NOMO-1 treated with dmso at 0.1 percent for 144 hours (cell line): ENCODE results near the gene CFAP45.

Experiments
- DNase-seq: peaks from one replicate; lab custom pipeline; 2025; ENCODE audit not compliant: unreplicated experiment; lab: John Stamatoyannopoulos, UW

CFAP45 gene

DNA sequence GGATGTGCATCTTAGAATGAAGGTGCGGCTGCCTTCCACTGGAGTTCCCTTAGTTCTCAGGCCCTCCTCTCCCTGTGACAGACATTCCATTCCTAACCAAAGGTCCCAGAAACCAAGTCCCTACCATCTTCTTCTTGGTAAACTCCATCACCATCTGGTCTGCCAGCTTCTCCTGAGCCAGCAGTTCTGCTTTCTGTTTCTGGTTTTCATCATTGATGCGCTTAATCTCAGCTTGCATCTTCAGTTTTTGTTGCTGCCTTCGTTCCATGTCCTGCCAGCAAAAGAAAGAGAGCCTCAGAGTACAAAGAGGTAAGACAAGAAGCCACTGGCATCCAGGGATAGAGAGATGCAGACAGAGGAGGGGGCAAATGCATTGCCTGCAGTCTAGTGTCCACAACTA lies 19.5 kb downstream of the CFAP45 start:
- peak; percentile 19 for DNase-seq

DNA sequence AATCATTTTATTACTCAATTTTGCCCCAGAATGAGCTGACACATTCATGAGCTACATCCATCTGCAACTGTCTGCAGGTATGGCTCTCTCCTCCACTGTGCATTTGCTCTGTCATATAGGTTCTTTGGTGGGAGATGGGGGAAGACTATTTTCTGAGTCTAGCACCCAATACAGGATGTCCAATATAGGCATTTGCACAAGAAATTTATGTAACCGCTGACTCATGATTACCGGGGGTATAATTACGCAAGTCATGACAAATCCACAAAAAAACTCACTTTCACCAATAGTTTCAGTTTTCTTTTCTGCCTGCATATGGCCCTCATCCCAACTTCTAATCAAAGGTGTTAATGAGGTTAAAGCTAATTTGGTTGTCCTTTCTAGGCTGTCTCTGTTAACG lies 20.0 kb downstream of the CFAP45 start:
- peak; percentile 64 for DNase-seq

DNA sequence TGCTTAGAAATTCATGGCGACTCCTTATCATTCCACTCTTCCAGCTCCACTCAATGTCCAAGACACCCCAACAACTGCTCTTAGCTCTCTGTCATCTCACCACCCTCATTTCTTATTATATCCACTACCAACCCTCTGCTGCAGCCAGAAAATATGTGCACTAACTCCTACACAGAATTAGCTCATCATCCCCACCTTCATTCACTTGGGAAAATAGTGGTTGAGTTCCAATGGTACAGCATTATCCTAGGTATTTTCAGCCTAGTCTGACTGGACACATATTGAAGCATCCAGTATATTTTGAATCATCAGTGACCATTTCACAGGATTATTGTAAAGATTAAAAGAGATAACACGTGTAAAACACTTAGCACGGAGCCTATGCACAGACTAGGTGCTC lies 20.8 kb downstream of the CFAP45 start:
- no peak for DNase-seq

DNA sequence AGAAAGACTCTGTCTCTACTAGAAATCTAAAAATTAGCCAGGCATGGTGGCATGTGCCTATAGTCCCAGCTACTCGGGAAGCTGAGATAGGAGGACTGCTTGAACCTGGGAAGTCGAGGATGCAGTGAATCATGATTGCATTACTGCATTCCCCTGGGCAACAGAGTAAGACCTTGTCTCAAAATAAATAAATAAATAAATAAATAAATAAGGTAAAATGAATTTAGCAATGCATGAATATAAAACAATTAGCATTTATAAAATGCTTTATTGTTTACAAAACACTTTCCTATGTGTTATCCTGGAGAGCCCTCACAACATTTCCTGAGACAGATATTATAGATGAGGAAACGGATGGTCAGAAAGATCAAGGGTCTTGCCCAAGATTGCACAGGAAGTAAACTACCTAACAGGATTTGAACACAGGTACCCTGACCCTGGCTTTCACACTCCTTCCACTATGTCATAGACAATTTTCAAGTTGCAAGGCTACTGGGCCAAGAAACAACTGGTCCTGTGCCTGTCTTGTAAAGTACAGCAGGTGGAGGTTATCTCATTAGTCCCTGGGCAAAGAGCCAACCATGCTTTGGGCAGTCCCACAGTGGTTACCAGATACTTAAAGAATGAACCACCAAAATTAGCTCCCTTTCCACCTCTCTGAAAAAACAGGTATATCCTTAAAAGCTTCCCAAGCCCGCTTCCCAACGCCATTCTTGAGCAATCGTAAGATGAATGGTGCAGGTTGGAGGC lies 22.1 kb downstream of the CFAP45 start:
- no peak for DNase-seq

DNA sequence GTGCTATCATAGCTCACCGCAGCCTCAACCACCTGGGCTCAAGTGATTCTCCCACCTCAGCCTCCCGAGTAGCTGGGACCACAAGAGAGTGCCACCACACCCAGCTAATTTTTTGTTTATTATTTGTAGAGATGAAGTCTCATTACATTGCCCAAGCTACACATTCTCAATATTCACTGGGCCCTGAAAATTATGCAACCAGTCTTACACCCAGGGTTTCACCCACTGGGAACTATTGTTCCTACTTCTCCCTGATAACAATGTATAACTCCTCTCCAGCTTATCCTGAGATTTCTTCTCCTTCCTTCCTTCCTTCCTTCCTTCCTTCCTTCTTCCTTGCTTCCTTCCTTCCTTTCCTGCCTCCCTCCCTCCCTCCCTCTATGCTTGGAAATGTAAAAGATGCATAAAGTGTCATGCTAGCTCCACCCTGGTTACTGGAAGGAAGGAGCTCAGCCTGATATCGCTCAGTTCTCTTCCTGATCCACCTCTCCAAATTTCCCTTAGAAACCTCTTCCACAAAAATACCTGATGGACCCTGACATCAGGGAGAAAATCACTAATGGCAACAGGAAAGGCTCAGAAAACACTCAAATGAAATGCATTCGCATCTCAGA lies 26.3 kb downstream of the CFAP45 start:
- DNase-seq = no peak

DNA sequence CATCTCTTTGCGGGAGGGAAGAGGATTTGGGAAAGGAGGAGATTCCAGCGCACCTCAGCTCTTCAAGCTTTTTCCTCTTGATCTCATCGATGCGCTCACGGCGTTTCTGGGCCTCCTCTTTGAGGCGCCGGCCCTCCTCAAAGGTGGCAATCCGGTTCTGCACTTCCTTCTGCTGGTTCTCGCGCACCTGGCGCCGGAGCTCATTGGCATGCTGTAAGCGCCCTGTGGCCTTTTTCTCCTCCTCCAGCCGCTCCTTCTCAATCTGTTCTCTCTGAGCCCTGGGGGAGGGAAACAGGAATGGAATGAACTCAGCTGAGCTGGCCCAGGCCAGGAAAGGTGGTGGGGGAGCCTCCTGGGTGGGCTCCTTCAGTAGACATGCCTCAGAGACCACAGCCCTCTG lies 27.1 kb downstream of the CFAP45 start:
- DNase-seq = no peak

DNA sequence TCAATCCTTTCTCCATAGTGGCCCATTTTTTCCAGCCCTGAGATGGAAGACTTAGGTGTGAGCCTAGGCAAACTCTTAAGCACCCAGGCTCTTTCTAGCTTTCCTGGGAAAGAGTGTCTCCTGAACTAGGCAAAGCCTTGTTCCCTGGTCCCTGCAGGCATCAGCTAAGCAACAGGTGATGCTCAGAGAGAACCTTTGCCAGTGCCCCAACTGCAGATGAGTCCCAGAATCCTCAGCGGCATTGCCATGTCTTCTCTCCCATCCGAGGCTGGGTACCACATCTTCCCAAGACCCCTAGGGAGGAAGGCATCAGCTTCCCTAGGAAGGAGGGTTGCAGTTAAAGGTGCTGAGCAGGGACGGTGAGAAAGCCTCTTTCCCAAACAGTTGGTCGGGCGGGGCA lies 29.3 kb downstream of the CFAP45 start:
- no peak for DNase-seq

DNA sequence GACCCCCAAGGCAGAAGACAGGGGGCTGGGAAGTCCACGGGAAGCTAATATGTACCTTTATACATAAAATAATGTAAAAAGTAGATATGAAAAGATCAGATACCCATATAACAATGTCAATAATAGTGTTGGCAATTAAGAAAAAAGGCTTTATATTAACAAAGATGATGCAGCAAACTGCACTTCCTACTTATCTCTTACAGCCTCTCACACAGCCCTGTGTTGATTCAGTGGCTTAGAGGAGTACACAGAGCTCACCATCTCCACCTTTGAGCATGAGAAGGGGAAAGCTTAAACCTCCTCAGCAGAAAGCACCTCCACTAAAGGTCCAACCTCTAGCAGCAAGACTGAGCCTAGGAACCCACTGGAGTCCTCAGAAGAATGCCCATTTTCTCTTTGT lies 30.4 kb downstream of the CFAP45 start:
- no peak for DNase-seq

DNA sequence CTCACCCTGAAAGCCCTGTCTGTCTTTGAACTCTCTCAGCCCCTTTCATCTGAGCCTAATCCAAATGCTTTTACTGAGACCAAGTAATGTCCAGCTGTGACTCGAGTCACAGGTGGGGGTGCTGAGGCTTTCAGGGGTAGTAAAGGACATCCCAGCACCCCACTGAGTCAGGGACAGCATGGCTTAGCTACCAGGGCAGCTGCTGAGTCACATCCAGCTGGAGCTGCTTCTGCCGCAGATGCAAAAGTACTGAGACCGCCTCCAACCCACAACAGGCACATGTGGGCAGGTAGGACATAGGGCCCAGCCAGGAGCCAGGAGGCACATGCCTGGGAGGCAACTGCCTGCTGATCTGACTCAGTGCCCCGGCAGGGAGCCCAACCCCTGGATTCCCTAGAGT lies 30.8 kb downstream of the CFAP45 start:
- no peak for DNase-seq

DNA sequence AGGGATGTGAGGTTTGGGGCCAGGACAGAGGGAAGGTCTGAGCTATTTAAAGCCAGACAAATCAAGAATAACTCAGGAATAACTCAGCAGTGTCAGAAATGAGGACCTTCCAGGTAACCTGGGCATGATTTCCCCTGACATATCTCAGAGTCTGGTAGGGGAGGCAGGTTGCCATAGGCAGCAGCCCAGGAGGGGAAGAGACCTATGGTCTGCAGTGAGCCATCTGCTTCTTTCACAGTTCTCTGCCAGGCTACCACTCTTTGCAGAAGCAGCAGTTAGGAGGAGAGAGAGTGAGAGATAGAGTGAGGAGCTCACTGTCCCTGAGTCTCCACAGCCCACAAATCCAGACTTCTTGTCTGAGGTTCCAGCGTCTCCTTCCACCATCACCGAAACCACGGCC lies 31.2 kb downstream of the CFAP45 start:
- no peak for DNase-seq

DNA sequence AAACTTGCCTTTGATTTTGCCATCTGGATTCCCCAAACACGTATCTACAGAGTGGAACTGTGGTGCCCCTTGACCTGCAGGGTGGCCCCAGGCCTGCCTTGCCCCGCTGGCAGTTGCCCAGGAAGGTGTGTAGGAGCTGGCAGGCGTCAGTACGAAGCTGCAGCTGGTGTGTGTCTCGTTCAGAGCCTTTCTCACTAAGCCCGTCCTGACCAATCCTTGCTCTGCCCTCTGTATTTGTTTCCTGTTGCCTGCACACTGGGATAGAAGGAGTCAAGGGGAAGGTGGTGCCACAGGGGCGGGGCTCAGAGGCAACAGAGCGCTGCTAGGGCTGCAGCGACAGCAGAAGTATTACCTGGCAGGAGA lies 32.3 kb downstream of the CFAP45 start:
- DNase-seq = no peak

DNA sequence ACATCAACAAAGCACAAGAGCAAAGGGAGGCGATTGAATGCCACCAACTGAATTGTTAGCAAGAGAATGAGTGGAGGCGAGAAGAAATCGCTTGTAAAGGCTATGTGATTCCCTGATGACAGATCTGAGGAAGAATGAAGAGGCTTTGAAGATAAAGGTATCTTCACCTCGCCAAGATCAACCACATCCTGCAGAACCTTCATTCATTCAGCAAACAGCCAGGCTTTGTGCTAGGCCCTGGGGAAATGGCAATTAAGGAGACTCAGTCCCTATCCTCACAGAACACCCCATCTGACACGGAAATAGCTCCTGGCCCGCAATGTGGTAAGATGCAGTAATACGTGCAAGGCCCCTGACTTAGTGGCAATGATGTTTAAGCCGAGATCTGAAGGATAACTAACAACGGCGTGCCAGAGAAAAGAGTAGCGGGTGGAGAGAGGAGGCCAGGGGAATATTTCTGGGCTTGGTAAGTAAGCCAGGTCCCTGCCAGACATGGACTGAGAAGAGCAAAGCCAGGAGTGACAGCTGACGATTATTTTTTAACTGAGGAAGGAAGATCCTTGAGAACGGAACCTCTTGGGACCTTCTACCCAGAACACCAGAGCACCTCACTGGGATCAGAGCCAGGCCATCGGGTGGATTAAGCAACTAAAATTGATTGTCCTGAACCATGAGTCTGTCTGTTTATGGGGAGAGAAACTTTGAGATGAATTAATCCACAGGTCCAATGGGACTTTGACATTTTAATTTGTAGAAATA lies 32.9 kb downstream of the CFAP45 start:
- DNase-seq = no peak

DNA sequence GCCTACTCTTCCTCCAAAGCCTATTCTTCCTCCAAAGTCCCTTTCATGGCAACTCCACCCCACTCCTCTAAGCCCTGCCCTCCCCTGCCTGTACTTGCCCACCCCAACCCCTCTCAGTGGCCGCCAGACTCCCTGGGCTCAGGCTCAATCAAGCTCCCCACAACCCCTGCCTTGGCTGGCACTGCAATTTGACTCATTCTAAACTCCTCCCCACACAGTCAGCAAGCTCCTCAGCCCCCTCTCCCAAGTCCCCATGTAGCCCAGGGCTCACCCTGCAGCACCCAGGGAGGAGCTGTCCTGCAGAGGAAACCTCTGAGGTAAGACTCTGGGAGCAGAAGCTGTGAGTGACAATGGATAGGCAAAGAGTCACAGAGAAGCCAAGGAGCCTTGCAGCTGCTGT lies 33.9 kb downstream of the CFAP45 start:
- no peak for DNase-seq

DNA sequence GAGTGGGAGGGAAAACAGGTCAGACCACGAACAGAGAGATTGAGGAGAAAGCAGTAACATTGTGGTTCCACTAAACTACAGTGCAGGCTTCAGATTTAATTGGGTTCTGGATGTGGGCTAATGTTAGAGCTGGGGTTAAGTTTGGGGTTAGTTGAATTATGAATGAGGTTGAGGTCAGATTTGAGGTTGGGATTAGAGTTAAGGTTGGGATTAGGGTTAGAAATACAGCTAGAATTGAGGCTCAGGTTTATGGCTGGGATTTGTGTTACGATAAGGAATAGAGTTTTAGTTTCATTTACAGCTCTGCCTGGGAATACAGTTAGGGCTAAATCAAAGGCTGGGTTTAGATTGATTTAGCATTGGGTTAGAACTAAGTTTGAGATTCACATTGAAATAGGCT lies 35.7 kb downstream of the CFAP45 start:
- no peak for DNase-seq

DNA sequence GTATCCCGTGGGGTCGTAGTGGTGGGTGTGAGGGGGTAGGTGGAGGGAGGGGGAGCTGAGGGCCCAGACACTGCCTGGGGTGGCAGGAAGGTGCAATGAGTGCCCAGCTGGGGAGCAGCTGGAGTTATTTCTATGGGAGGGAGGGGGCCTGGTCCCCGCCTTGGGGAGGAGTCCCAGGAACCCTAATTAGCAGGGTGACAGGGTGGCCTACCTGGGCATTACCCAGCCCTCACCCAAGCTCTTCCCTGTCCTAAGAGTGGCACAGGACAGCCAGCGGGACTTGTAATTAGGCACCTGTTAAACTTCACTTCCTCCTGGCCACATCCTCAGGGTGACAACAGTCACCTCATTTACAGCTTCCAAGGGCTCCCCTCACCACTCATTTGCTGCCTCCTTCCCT lies 37.4 kb downstream of the CFAP45 start, which contains the start of gene VSIG8:
TSS of gene VSIG8 (minus strand) at position 101 of the 400 bp plus-strand sequence. CDS start 136 bp downstream, outside the sequence.
- no peak for DNase-seq

DNA sequence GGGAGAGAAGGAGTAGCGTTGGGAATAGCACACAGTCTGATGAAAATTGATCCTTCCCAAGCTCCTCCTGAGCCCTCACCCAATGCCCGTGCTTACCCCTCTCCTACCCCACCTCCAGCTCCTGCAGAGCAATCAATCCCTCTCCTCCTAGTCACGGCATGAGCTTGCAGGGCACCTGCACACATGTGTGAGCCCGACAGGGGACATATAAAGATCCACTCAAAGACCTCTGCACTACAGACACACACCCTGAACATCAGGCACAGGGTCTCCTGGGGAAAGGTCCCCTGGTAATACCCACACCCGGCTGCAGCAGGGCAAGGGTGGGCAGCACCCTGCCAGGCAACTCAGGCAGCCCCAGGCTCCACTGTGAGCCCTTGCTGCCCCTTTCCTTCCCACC lies 37.9 kb downstream of the CFAP45 start:
- DNase-seq = no peak

DNA sequence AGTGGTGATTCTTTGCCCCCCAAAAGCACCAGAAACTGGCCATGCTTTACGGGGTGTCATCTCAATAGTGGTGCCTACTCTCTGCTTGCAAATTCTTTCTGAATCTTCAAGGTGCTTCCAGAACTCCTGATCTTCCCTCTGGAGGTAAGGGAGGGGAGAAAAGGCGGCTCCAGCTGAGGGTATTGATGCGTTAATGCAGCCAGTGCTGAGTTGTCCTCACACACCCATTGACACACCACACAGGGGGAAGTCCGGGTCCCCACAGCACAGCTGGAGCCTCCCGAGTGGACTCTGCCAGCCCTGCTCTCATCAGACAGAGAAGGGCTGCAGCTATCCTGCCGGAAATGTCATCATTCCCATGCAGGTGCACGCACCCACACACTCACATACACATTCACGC lies 38.7 kb downstream of the CFAP45 start:
- no peak for DNase-seq

DNA sequence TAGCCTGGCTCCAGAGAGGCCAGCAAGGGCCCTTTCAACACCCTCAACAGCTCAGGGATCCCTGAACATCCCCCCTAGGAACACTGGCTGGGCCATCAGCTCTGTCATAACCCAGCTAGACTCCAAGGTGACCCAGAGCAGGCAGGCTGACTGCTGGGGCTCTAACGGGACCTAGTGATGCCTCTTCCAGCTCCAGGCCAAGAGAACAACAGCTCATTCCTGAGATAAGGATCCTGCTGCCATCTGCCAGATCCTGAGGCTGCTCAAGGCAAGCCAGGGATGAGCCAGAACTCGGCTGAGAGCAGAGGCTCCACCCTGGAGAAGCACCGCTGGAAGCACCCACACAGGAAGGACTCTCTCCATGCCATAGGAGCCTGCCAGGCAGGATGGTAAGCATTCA lies 39.5 kb downstream of the CFAP45 start:
- no peak for DNase-seq

DNA sequence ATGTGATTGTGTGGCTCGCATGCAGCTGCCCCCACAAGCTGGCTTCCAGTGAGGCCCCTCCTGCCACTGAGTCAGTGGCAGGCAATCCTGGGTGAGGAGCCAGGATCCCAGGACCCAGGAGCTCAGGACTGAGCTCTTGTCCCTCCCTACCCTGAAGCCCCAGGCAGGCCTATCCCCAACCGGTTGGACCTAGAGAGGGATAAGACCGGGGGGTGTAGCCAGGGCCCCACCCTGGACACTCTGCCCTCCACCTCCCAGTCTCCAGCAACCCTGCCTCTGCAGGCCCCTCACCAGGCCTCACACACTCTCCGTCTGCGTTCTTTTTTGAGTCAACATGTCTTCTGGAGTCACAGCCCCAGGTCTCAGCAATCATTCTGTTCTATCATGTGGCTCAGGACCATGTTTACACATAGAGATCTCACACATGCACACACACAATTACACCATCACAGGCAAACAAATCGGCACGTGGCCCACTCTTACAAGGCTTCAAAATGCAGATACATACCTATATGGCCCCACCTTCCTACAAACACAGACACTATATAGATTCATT lies 40.1 kb downstream of the CFAP45 start:
- DNase-seq = no peak

DNA sequence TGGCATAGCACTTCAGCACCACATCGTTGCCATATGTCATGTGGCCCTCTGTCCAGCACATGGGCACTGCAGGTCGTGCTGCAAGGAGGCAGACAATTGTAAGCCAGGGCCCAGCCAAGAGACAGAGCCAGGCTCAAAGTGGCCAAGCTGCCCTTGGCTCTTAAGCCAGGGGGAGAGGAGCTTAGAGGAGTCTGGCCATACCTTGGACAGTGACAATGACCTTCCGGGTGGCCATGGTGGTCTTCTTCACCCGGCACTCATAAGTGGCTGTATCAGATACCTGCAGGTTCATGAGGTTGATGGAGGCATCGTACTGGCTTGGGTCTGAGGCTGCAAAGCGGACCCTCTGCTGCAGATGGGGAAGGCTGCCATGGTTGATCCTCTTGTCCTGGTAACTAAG lies 42.1 kb downstream of the CFAP45 start:
- DNase-seq = no peak

DNA sequence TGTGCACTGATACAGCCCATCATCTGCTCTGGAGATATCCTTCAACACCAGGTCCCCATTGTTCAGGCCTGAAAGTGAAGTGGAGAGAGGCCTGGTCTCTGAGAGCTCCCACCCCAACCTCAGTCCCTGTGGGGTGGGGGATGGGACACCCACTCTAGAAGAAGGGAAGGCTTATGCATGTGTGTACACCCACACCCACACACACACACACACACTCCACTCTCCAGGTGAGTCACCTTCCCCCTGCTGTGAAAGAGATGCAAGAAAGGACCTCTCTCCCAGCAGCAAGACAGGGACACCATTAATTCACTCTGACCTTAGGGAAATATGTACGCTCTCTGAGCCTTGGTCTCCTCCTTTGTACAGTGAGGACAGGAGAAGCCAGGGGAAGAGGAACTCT lies 43.4 kb downstream of the CFAP45 start:
- DNase-seq = no peak

DNA sequence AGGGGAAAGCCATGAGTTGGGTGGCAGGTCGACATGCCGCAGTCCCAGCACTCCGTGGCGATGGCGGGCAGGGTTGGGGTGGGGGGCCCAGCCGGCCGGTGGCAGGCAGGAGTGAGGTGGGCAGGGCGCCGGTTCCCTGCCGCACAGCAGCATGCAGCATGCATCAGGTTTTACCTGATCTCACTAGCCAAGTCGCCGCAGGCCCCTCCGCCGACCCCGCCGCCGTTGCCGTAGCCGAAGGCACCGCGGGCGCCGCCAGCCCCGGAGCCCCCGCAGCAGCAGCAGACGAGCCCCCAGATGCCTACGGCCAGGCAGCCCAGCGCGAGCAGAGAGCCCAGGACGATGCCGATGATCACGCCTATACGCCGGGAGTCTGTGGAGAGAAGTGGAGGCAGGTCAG lies 44.3 kb downstream of the CFAP45 start:
- no peak for DNase-seq
